Neural crest cell (in vitro differentiated cells): ENCODE data around the gene BLOC1S1. TPM values are rescaled to one million over a fixed set of nuclear protein-coding genes. Genes with fewer than 3 reads are reported as not detected.
"Not testable (repeated sequence)": the region's sequence is repeated elsewhere in the genome, so short reads cannot be mapped to it uniquely, and the experiment has no call there.

Source experiments
- DNase-seq: peaks from one replicate; pipeline ENCODE4 v3.0.0; 2021; ENCODE audit warnings: low read depth, mixed read lengths, low spot score
- H3K27ac Mint-ChIP-seq: one replicate; pipeline ENCODE4 v1.8.0; 2021; ENCODE audit warnings: mild to moderate bottlenecking, mixed read lengths; ENCODE audit not compliant: unreplicated experiment
- H3K27me3 Mint-ChIP-seq: 2 replicates; pipeline ENCODE4 v1.8.0; 2021; ENCODE audit warnings: low read depth, mild to moderate bottlenecking, mixed read lengths
- H3K36me3 Mint-ChIP-seq: 2 replicates; pipeline ENCODE4 v1.8.0; 2021; ENCODE audit warnings: low read depth, mild to moderate bottlenecking, mixed read lengths
- H3K4me1 Mint-ChIP-seq: 2 replicates; pipeline ENCODE4 v1.8.0; 2021; ENCODE audit warnings: mixed read lengths
- H3K4me3 Mint-ChIP-seq: one replicate; pipeline ENCODE4 v1.8.0; 2021; ENCODE audit warnings: mild to moderate bottlenecking, mixed read lengths
- H3K9me3 Mint-ChIP-seq: 2 replicates; pipeline ENCODE4 v1.8.0; 2021; ENCODE audit warnings: mixed read lengths
- total RNA-seq: library from RNA; stranded (reverse); gene quantifications from 2 replicates; pipeline ENCODE4 v1.2.1, GENCODE V29; 2021
- TF ChIP-seq, protein P1 (sequence below): fragments of 200-600 bp; sonication (generic); conservative IDR thresholded peaks from 2 replicates; pipeline ENCODE4 v1.5.0; 2021; ENCODE audit warnings: antibody characterized with exemption, mild to moderate bottlenecking

BLOC1S1 gene
- total RNA-seq, 1 donor from 2014 or later, result 111 TPM

DNA sequence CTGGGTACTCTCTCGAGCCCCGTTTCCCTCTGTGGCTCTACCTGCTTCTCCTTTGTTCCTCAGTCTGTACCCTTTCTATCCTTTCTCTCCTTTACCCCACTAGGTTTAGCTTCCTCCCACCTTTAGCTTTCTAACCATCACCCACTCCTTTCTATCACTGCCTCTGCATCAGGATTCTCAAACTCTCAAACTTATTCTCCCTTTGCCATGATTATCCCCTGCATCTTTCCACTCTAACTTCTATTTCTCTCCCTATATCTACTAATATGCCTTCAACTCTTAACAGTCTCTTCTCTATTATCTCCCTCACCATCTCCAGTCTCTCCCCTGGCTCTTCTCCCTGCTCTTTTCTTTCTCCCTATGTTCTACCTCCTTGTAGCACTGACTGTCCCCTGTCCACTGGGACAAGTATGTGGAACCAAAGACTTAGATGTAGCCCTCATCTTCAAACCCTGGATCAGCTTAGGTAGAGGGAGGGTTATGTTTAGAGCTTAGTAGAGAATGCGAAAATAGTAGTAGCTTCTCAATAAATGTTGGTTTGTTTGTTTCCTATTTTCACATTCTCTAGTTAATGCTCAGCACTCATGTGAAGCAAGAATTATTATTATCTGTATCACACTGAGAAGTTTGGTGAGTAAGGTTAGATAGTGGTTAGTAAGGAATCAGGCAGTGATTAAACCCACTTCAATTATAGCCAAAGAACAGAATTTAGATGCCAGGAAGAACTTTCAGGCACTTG is 30.5 kb downstream of the BLOC1S1 start:
- peaks cover 19% of the 10 kb centered on the region for H3K36me3 Mint-ChIP-seq
- TF ChIP-seq, protein P1, sequence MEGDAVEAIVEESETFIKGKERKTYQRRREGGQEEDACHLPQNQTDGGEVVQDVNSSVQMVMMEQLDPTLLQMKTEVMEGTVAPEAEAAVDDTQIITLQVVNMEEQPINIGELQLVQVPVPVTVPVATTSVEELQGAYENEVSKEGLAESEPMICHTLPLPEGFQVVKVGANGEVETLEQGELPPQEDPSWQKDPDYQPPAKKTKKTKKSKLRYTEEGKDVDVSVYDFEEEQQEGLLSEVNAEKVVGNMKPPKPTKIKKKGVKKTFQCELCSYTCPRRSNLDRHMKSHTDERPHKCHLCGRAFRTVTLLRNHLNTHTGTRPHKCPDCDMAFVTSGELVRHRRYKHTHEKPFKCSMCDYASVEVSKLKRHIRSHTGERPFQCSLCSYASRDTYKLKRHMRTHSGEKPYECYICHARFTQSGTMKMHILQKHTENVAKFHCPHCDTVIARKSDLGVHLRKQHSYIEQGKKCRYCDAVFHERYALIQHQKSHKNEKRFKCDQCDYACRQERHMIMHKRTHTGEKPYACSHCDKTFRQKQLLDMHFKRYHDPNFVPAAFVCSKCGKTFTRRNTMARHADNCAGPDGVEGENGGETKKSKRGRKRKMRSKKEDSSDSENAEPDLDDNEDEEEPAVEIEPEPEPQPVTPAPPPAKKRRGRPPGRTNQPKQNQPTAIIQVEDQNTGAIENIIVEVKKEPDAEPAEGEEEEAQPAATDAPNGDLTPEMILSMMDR, result no peak
- H3K9me3 Mint-ChIP-seq, result no peaks in the 10 kb centered on the region
- no peak for DNase-seq
- H3K4me1 Mint-ChIP-seq, result peaks cover 72% of the 10 kb centered on the region
- peak overlapping the region; percentile 95 for H3K27ac Mint-ChIP-seq
- H3K27me3 Mint-ChIP-seq, result no peaks in the 10 kb centered on the region
- H3K4me3 Mint-ChIP-seq, result peak overlapping the region; percentile 96

DNA sequence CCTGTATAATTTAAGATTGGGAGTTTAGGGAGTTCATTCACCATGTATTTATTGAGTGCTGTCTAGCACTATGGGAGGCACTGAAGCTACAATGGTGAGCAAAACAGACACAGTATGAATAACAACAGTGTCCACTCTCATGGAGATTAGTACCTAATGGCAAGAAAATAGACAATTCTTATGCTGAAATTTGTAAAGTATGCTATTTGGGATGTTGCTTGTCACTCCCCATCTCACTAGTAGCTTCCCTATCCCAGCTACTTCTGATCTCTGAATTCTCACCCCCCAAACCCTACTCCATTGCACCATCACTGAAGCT is 31.0 kb downstream of the BLOC1S1 start:
- TF ChIP-seq, protein P1, result no peak
- peaks cover 19% of the 10 kb centered on the region for H3K36me3 Mint-ChIP-seq
- H3K4me3 Mint-ChIP-seq, result peak overlapping the region; percentile 96
- H3K9me3 Mint-ChIP-seq, result no peaks in the 10 kb centered on the region
- H3K4me1 Mint-ChIP-seq, result peaks cover 68% of the 10 kb centered on the region
- H3K27ac Mint-ChIP-seq, result no peak overlapping the region
- DNase-seq, result no peak
- H3K27me3 Mint-ChIP-seq, result no peaks in the 10 kb centered on the region

DNA sequence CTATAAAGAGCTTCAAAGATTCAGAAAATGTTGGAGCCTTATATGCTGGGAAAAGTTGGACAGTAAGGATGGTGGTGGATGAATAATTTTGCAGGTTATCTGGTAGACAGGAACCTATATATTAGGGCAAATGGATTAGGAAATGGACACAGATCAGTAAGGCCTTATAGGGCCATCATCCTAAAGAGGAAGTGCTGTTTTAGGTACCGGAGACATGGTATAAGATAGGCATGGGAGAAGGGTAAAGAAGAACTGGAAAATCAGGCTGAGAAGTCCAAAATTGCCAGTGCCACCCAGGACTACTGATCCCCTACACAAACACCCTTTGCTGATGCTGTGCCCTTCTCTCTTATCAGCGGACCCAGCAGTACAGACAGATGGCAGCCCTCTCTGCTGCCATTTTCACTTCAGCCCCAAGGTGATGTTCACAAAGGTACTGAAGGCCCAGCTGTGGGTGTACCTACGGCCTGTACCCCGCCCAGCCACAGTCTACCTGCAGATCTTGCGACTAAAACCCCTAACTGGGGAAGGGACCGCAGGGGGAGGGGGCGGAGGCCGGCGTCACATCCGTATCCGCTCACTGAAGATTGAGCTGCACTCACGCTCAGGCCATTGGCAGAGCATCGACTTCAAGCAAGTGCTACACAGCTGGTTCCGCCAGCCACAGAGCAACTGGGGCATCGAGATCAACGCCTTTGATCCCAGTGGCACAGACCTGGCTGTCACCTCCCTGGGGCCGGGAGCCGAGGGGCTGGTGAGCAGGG is 32.6 kb downstream of the BLOC1S1 start:
- H3K4me1 Mint-ChIP-seq, result peaks cover 58% of the 10 kb centered on the region
- no peak for DNase-seq
- no peaks in the 10 kb centered on the region for H3K27me3 Mint-ChIP-seq
- peaks cover 28% of the 10 kb centered on the region for H3K36me3 Mint-ChIP-seq
- H3K27ac Mint-ChIP-seq, result peak overlapping the region; percentile 29
- TF ChIP-seq, protein P1, result no peak
- H3K4me3 Mint-ChIP-seq, result peak overlapping the region; percentile 96
- H3K9me3 Mint-ChIP-seq, result no peaks in the 10 kb centered on the region

DNA sequence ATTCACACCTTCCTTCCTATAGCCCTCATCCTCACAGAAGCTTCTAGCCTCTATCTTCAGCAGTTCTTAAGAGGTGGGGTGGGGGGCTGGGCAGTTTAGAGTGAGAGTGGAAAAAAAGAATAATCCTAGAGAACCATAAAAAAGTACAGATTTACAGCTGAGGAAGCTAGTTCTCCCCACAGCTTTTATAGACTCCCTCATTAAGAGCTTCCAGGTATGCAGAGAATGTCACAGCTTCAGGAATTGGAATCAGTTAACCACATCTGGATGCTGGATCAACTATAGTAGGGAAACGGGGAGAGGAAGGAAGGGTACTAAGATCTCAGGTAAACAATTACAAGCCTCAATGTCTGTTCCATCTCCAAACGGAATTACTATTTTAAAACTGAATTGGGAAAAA is 39.4 kb downstream of the BLOC1S1 start:
- Mint-ChIP-seq H3K27me3 (no peaks in the 10 kb centered on the region), H3K4me3 (peak overlapping the region; percentile 6), H3K36me3 (peaks cover 37% of the 10 kb centered on the region), H3K4me1 (peaks cover 36% of the 10 kb centered on the region), H3K27ac (no peak overlapping the region), H3K9me3 (no peaks in the 10 kb centered on the region)
- DNase-seq, result no peak
- TF ChIP-seq, protein P1, result no peak

DNA sequence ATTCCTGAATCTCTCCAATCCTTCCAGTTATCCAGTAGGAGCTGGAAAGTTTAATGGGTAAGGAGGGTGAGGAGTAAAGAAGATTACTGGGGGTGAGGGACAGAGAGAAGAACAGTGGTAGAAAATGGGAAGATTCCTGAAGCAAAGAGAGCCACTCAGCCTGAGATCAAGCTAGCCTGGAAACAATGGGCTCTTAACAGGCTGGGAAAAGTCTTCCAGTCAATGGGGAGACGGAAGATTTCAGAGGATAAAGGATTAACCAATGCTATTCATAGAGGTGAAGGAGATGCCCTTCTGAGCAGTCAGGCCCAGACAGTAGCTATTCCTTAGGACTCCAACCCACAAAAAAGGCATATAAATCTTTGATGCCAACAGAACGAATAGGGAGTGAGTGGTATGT is 41.9 kb downstream of the BLOC1S1 start:
- Mint-ChIP-seq H3K4me3 (peak overlapping the region; percentile 14), H3K27me3 (no peaks in the 10 kb centered on the region), H3K4me1 (peaks cover 27% of the 10 kb centered on the region), H3K27ac (no peak overlapping the region), H3K36me3 (peaks cover 36% of the 10 kb centered on the region), H3K9me3 (no peaks in the 10 kb centered on the region)
- TF ChIP-seq, protein P1, result no peak
- no peak for DNase-seq

DNA sequence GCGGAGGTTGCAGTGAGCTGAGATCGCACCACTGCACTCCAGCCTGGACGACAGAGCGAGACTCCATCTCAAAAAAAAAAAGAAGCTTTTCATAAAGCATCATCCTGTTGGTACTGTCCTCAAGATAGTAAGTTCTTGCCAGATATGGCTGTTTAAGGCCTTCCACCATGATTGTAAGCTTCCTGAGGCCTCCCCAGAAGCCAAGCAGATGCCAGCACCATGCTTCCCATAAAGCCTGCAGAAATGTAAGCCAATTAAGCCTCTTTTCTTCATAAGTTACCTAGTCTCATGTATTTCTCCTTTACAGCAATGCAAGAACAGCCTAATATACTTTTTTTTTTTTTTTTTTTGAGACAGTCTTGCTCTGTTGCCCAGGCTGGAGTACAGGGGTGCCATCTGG is 42.7 kb downstream of the BLOC1S1 start:
- H3K27ac Mint-ChIP-seq, DNase-seq, H3K4me3 Mint-ChIP-seq, H3K27me3 Mint-ChIP-seq, H3K9me3 Mint-ChIP-seq: not testable (repeated sequence)
- Mint-ChIP-seq H3K4me1 (peaks cover 27% of the 10 kb centered on the region), H3K36me3 (peaks cover 31% of the 10 kb centered on the region)
